Dermis blood vessel endothelial cell (primary cell): Measurements from ENCODE around the gene OR6C3. TPM values are rescaled to one million over a fixed set of nuclear protein-coding genes. Genes with fewer than 3 reads are reported as not detected.
"Not testable (repeated sequence)": the region's sequence is repeated elsewhere in the genome, so short reads cannot be mapped to it uniquely, and the experiment has no call there.

Source experiments
- DNase-seq: peaks from one replicate; pipeline ENCODE4 v3.0.0; 2010
- total RNA-seq: library from RNA; depleted of rRNA; stranded (reverse); fragments of >200 nt; gene quantifications from 2 replicates; pipeline ENCODE4 v1.2.3, GENCODE V29; 2014

OR6C3 gene
- total RNA-seq, result not detected in 2 replicates

DNA sequence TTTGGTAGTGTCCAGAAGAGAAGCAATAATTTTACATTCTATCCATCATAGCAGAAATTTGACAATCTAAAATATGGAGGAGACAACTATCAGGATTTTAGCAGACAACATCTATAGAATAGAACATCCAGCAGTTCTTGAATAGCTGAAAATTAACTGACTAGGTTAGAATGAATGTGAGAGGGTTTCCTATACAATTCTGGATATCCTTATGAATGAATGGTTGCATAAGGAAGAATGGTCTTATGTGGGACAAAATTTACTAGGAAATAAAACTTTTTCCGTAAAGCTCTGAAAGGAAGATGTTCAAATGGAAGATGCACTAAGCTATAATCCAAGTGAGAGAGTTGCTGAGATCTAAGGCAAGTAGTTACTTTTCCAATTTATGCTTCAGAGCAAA, at the start of gene OR6C3:
OR6C3 (plus strand) TSS at position 301 of the 400 bp plus-strand sequence. CDS start 955 bp downstream, outside the sequence.
- DNase-seq, result no peak

DNA sequence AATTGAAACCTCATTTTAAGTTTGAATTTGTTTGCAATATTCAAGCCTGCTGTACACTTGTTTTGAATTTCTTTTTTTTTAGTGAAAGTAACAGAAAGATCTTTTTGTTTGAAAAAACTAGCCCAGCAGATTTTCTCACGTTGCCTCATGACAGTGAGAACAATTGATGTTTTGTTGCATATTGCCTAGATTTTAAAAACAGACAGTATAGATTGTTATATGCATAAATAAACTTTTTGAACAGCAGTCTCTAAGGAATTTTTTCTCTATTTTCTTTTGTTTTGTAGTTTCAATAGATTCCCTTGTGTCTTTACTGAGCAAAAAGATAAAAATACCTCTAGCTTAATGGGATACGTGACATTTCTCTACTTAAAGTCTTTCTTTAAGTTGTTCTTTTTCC, 49.6 kb upstream of the OR6C3 start:
- no peak for DNase-seq

DNA sequence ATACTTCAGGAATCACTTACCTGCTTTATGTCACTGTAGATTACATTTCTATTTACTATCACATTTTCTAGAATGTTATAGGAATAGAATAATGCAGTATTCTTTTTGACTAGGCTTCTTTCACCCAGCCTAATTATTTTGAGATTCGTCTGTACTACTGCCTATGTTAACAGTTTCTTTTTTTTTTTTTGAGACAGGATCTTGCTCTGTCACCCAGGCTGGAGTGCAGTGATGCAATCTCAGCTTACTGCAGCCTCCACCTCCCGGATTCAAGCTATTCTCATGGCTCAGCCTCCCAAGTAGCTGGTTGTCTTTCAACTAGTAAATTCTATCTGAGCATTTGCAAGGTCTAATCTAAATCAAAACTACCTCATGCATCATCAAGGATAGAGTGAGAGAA, 40.5 kb upstream of the OR6C3 start:
- DNase-seq, result no peak

DNA sequence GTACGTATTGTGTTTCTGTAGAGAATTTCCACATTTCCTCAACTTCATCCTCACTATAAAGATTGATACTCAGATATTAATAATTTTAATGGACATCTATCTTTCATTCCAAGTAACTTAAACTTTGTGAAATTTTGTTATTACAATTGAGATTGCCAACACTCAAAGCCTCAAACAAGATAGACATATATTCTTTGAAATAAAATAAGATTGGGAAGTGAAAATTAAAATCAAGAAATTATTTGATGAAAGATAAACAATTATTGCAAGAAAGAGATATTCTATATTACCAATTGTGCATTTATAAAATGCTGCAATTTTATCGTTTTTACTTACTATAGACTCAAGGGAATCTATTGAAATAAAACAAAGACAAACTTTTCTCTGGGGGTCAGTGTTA, 34.1 kb upstream of the OR6C3 start, which contains the start of gene OR6C6:
OR6C6 (minus strand) TSS at position 101 of the 400 bp plus-strand sequence. CDS start 1,337 bp downstream, outside the sequence.
- DNase-seq, result no peak

DNA sequence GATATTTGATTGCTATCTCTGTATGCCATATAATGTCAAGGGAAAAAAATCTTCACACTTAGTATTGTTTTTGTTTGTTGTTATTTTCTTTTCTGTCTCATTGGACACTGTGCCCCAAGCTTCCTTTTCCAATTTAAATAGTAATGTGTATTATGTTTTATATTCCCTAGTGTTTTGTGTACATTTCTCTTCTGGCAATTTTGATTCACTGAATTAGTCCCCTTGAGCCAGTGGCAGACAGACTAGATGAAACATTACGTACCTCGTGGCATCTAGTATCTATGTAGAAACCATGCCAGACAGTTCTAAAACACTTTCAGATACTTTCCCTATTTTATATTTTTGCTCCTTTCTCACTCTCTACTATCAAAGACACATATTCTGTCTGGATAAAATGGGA, 16.5 kb upstream of the OR6C3 start, which contains the start of gene OR6C1:
OR6C1 (plus strand) TSS at position 301 of the 400 bp plus-strand sequence. CDS start 6,257 bp downstream, outside the sequence.
- DNase-seq, result no peak

DNA sequence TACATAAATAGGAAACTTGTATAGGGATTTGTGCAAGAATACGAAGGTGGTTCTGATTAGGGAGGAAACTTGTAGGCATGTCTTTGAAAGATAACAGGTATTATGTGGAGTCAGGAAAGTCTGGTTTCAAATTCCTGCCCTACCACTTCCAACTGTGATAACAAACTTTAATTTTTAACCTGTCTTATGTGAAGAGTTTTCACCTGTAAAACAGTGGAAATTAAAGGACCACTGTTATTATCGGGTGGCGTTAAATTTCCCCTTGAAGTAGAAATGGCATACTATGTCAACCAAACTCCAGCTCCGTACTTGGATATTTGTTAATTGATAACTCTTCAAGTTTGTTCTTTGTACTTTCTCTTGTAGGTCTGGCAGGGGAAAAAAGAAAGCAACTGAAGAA, 10.3 kb upstream of the OR6C3 start:
- DNase-seq, result no peak

DNA sequence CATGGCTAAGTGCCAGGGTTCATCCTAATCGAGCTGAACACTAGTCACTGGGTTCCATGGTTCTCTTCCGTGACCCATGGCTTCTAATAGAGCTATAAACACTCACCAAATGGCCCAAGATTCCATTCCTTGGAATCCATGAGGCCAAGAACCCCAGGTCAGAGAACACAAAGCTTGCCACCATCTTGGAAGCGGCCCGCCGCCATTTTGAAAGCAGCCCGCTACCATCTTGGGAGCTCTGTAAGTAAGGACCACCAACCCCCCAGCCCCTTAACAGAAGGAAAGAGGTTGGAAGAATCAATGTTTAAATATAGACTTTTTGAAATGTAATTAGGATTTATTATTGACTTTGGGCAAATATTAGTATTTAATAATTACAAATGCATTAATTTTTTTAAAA, 4.7 kb upstream of the OR6C3 start:
- not testable (repeated sequence) for DNase-seq

DNA sequence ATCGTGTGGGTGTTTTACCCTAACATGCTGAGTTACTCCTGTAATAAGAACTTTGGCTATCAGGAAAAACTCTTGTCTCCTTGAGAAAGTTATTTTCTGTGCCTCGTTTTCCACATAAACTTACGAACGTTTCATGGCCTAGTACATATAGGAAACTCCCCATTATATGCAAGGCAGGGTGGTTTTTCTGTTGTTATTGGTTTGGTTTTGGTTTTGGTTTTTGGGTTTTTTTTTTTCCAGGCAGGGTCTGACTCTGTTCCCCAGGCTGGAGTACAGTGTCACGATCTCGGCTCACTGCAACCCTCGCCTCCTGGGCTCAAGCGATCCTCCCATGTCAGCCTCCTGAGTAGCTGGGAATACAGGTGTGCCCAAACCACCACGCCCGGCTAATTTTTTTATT, 5.5 kb downstream of the OR6C3 start:
- DNase-seq, result no peak

DNA sequence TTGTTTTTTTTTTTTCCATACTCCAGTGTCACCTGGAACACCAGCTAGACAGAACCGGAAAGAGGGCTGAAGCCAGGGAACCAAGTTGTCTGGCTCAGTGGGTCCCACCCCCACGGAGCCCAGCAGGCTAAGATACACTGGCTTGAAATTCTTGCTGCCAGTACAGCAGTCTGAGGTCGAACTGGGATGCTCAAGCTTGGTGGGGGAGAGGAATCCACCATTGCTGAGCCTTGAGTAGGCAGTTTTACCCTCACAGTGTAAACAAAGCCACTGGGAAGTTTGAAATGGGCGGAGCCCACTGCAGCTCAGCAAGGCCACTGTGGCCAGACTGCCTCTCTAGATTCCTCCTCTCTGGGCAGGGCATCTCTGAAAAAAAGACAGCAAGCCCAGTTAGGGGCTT, 24.8 kb downstream of the OR6C3 start:
- DNase-seq, result not testable (repeated sequence)

DNA sequence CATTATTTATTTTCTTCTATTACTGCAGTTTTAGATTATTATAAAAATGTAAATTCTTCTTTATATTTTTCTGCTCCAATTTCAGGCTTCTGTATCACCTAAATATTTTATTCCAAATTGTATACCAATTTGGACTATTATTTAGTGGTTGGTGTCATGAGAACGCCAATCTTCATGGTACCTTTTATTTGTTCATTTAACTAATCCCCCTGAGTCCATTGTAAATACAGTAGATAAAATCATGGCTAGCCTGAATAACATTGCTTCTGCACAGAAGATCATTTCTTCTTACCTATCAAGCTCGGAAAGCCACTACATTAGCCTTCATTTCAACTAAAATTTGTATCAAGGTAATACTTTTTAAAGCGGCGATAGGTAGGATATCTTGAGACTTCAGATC, 32.1 kb downstream of the OR6C3 start, which contains the start of gene OR6C75:
OR6C75 (plus strand) TSS at position 301 of the 400 bp plus-strand sequence. CDS start 2,136 bp downstream, outside the sequence.
- DNase-seq, result no peak

DNA sequence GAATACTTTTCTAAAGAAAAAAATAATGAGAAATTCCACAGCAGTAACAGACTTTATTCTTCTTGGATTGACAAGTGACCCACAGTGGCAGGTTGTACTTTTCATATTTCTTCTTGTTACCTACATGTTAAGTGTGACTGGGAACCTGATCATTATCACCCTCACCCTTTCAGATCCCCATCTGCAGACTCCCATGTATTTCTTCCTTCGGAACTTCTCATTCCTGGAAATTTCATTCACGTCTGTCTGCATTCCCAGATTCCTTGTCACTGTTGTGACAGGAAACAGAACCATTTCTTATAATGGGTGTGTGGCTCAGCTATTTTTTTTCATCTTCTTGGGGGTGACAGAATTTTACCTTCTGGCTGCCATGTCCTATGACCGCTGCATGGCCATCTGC, 34.5 kb downstream of the OR6C3 start:
- DNase-seq, result no peak

DNA sequence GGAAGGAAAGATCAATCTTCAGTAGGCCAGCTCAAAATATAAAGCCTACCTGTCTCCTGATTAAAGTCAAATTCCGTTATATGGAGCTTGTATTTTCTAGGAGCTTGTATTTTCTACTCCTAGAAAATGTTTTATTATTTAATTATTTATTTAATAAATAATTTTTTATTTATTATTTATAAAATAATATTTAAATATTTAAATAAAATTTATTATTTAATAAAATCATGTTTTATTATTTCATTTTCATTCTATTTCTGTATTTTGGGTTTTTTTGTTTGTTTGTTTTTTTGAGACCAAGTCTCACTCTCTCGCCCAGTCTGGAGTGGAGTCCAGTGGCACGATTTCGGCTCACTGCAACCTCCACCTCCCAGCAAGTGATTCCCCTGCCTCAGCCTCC, 42.0 kb downstream of the OR6C3 start:
- DNase-seq, result no peak

Other genes starting within 250 kb of the OR6C3 start
- gene OR9K2, start 204.3 kb upstream of the OR6C3 start, total RNA-seq, result not detected in 2 replicates
- not detected in 2 replicates for gene OR10A7, start 109.7 kb upstream of the OR6C3 start, total RNA-seq
- gene OR6C74, start 86.1 kb upstream of the OR6C3 start, total RNA-seq, result not detected in 2 replicates
- gene OR6C6, start 34.2 kb upstream of the OR6C3 start, total RNA-seq, result not detected in 2 replicates
- not detected in 2 replicates for gene OR6C1, start 16.4 kb upstream of the OR6C3 start, total RNA-seq
- not detected in 2 replicates for gene OR6C75, start 32.2 kb downstream of the OR6C3 start, total RNA-seq
- gene OR6C65, start 69.8 kb downstream of the OR6C3 start, total RNA-seq, result not detected in 2 replicates
- not detected in 2 replicates for gene OR6C76, start 95.5 kb downstream of the OR6C3 start, total RNA-seq
- gene OR6C2, start 113.3 kb downstream of the OR6C3 start, total RNA-seq, result not detected in 2 replicates
- gene OR6C70, start 139.4 kb downstream of the OR6C3 start, total RNA-seq, result not detected in 2 replicates
- not detected in 2 replicates for gene OR6C68, start 161.6 kb downstream of the OR6C3 start, total RNA-seq
- not detected in 2 replicates for gene OR6C4, start 218.9 kb downstream of the OR6C3 start, total RNA-seq
- not detected in 2 replicates for gene OR2AP1, start 241.7 kb downstream of the OR6C3 start, total RNA-seq